ENCODE data around the gene GH1.

- TF ChIP-seq CTCF (IDR thresholded peaks at IDR 0.05 in 2 of 3, conservative IDR thresholded peaks at IDR 0.05 in 1 of 3; ENCODE audit: borderline replicate concordance in 1 of 3, insufficient read depth in 1 of 3, low read depth in 2 of 3, low read length in 2 of 3) = no peak
- no peak for TF ChIP-seq RAD21 (IDR thresholded peaks at IDR 0.05; ENCODE audit: low read depth)
- no peak for TF ChIP-seq ZNF274 (IDR thresholded peaks at IDR 0.05; ENCODE audit: low read depth, low read length)
- no peak for TF ChIP-seq EZH2 (IDR thresholded peaks at IDR 0.05)
- TF ChIP-seq YY1 (IDR thresholded peaks at IDR 0.05; ENCODE audit: extremely low read depth, insufficient replicate concordance, low read depth, low read length) = no peak
- TF ChIP-seq POLR2AphosphoS5 (IDR thresholded peaks at IDR 0.05; ENCODE audit: low read depth, low read length) = no peak
- TF ChIP-seq POLR2A (IDR thresholded peaks at IDR 0.05; ENCODE audit: borderline replicate concordance, extremely low read depth, insufficient read depth, insufficient read length) = no peak
- TF ChIP-seq SP1 (IDR thresholded peaks at IDR 0.05; ENCODE audit: low read depth) = no peak
- no peak for TF ChIP-seq EGR1 (IDR thresholded peaks at IDR 0.05; ENCODE audit: low read depth)
- TF ChIP-seq CEBPB (IDR thresholded peaks at IDR 0.05; ENCODE audit: low read depth) = no peak
- no peak for TF ChIP-seq JUND (IDR thresholded peaks at IDR 0.05)
- TF ChIP-seq EZH2phosphoT487 (IDR thresholded peaks at IDR 0.05; ENCODE audit: borderline replicate concordance) = no peak
- TF ChIP-seq MAX (IDR thresholded peaks at IDR 0.05) = no peak
- TF ChIP-seq REST (IDR thresholded peaks at IDR 0.05; ENCODE audit: low read depth) = no peak
Observed at GRCh38 chr17:63934183-63935112, 15.8 kb upstream of the GH1 start.
